HG03378 (cell line): Measurements from ENCODE around the gene OR4M2.
"Not testable (repeated sequence)": the region's sequence is repeated elsewhere in the genome, so short reads cannot be mapped to it uniquely, and the experiment has no call there.

ENCODE experiments used
- ATAC-seq: cut with Tn5 transposase; IDR thresholded peaks from one replicate; pipeline ENCODE4 v1.9.1; 2021; ENCODE audit warnings: mild to moderate bottlenecking, moderate library complexity; ENCODE audit not compliant: unreplicated experiment

OR4M2 gene, protein sequence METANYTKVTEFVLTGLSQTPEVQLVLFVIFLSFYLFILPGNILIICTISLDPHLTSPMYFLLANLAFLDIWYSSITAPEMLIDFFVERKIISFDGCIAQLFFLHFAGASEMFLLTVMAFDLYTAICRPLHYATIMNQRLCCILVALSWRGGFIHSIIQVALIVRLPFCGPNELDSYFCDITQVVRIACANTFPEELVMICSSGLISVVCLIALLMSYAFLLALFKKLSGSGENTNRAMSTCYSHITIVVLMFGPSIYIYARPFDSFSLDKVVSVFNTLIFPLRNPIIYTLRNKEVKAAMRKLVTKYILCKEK

DNA sequence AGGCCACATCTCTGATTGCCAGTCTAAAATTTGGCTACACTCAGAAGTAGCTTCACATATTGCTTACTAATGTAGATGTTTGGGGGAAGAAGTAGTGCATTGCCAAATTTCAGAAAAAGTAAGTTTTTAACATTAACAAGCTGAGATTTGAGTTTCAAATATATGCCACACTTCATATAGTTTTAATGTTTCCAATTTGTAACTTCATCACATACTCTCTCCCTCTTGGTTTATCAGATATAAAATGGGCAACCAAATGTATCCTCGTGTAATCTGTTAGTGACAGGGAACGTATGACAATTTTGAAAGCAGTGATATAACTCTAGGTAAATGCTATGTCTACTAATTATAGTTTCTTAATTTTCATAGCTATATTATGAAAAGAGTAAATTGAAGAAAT lies at the start of gene OR4M2:
Gene OR4M2, plus strand, starts transcription at position 301 of the 400 bp plus-strand sequence. Its CDS starts 98 bp downstream, at position 399.
- ATAC-seq = not testable (repeated sequence)

DNA sequence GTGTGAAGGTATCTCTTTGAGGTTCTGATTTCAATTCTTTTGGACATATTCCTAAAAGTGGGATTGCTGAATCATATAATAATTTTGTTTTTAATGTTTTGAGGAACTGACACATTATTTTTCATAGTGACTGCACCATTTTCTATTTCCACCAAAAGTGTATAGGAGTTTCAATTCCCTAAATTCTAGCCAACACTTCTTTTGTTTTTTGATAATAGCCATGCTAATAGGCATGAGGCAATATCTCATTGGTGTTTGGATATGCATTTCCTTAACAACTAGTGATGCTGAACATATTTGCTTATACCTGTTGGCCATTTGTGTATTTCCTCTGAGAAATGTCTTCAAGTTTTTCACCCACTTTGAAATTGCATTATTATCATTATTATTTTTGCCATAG lies 11.1 kb upstream of the OR4M2 start:
- ATAC-seq = not testable (repeated sequence)

DNA sequence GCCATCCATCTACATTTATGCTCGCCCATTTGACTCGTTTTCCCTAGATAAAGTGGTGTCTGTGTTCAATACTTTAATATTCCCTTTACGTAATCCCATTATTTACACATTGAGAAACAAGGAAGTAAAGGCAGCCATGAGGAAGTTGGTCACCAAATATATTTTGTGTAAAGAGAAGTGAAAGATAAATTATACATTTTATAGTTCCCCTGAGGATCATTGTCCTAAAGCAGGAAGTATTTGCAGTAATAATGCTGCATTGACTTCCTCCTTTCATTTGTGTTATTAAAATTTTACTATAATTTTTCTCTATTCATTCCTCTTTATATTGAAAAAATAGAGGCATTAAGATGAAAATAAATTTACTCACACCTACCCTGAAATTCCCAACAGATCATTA lies 1.1 kb downstream of the OR4M2 start:
- not testable (repeated sequence) for ATAC-seq

DNA sequence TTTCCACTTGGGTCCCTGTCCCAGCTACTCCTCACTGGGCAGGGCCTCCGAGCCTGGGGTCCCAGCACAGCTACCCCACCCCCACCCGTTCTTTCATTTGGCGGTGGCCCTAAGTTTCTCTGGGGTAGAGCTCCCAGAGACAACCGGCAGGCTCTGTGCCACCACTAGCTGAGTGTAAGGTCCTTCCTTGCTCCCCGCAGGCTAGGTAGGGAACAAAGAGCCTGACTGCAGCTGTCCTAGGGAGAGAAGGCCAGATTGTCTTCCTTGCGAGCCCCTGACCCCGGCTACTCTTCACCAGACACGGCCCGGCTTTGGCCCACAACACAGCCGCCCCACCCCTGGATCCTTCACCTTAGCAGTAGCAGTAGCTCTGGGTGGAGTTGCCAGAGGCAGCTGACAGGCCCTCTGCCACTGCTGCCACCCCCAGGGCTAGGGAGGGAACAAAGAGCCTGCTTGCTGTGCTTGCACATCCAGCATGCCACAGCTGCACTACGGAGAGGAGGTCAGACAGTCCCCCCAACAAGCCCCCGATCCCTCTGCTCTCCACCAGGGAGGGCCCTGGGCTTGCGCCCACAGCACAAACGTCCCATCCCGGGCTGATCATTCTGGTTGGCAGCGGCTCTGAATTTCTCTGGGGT lies 18.4 kb downstream of the OR4M2 start:
- ATAC-seq = peak; percentile 19

DNA sequence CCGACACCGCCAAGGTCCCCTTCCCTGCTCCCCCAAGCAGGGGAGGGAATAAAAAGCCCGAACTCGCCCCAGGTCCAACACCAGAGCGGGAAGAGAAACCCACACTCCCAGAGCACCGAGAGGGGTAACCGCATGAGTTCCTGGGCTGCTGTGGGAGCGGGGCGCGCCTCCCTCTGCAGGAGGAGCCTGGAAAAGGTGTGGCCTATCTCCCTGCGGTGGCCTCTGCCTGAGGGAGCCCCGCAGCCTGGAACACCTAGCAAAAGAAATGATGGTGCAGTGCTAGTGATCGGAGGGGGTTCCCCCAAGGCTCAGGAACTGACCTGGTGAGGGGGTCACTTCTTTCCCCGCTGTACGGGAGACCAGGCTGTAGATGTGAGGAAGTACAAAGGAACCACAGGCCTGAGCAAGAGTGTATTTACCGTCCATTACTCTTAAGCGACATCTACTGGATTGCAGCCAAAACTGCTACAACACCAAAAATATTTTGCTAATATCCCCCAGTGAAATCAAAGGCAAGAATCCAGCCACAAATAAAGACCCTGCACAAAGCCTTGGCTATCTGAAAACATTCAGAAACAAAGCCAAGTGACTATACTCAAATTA lies 19.1 kb downstream of the OR4M2 start:
- peak; percentile 89 for ATAC-seq

DNA sequence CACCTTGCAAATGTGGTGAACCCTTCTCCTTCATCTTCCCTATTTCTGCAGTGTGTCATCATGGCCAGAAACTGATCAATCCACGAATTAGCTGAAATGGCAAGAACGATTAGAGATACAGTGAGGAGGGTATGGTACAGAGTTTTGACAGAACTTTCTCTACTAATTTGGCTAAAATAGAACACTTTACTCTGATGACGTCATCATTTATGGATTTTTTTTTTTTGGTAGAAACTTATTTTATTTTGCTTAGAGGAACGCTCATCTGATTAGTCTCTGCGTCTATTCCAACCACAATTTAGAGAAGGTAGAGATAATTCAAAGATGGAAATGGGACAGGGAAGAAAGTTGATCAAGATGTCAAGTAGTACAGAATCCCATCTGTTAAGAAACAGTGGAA lies 41.7 kb downstream of the OR4M2 start:
- not testable (repeated sequence) for ATAC-seq
